GM10266 (cell line): ENCODE data around the gene ACAD11.
"Not testable (repeated sequence)": the region's sequence is repeated elsewhere in the genome, so short reads cannot be mapped to it uniquely, and the experiment has no call there.

Experiments used
- DNase-seq: peaks from one replicate; pipeline ENCODE4 v3.0.0; 2012; ENCODE audit errors: extremely low spot score
- CTCF ChIP-seq: IDR thresholded peaks from 2 replicates; pipeline ENCODE4 v1.5.1; 2012; ENCODE audit warnings: mild to moderate bottlenecking, low read depth; ENCODE audit not compliant: control insufficient read depth, insufficient read depth; ENCODE audit errors: missing control alignments

ACAD11 gene

GRCh38 chr3:132569580-132569979 lies 90.0 kb downstream of the ACAD11 start:
- no peak for TF ChIP-seq CTCF
- DNase-seq, result no peak

- TF ChIP-seq CTCF, result no peak
- DNase-seq, result no peak
These were observed 90.5 kb downstream of the ACAD11 start for GRCh38 chr3:132569153-132569552.

- no peak for TF ChIP-seq CTCF
- DNase-seq, result no peak
These were observed 91.2 kb downstream of the ACAD11 start for GRCh38 chr3:132568422-132568821.

GRCh38 chr3:132564070-132564465 lies 95.5 kb downstream of the ACAD11 start:
- DNase-seq, result no peak
- no peak for TF ChIP-seq CTCF

GRCh38 chr3:132563420-132564069 lies 96.1 kb downstream of the ACAD11 start:
- no peak for DNase-seq
- TF ChIP-seq CTCF, result no peak

- TF ChIP-seq CTCF, result no peak
- DNase-seq, result no peak
These were observed 98.6 kb downstream of the ACAD11 start for GRCh38 chr3:132561003-132561402.

- TF ChIP-seq CTCF, result no peak
- DNase-seq, result no peak
These were observed 103.0 kb downstream of the ACAD11 start for GRCh38 chr3:132556508-132557159.

GRCh38 chr3:132556036-132556386 lies 103.6 kb downstream of the ACAD11 start:
- not testable (repeated sequence) for DNase-seq
